Type B pancreatic cell (in vitro differentiated cells): ENCODE results near the gene CACNG1. TPM values are rescaled to one million over a fixed set of nuclear protein-coding genes. Genes with fewer than 3 reads are reported as not detected.

Source experiments
- DNase-seq: peaks from one replicate; pipeline ENCODE4 v3.0.0; 2021; ENCODE audit warnings: mixed read lengths; ENCODE audit not compliant: unreplicated experiment; ENCODE audit errors: extremely low spot score
- H3K27ac Mint-ChIP-seq: 2 replicates; pipeline ENCODE4 v1.8.0; 2021; ENCODE audit warnings: mild to moderate bottlenecking, mixed read lengths
- H3K27me3 Mint-ChIP-seq: 2 replicates; pipeline ENCODE4 v1.8.0; 2021; ENCODE audit warnings: mixed read lengths
- H3K36me3 Mint-ChIP-seq: 2 replicates; pipeline ENCODE4 v1.8.0; 2021; ENCODE audit warnings: mixed read lengths
- H3K4me1 Mint-ChIP-seq: one replicate; pipeline ENCODE4 v1.8.0; 2021; ENCODE audit warnings: mixed read lengths; ENCODE audit not compliant: unreplicated experiment
- H3K4me3 Mint-ChIP-seq: 2 replicates; pipeline ENCODE4 v1.8.0; 2021; ENCODE audit warnings: mild to moderate bottlenecking, mixed read lengths
- H3K9me3 Mint-ChIP-seq: 2 replicates; pipeline ENCODE4 v1.8.0; 2021; ENCODE audit warnings: mixed read lengths
- CTCF ChIP-seq: fragments of 200-600 bp; sonication (generic); conservative IDR thresholded peaks from 2 replicates; pipeline ENCODE4 v1.5.0; 2021; ENCODE audit warnings: antibody characterized with exemption, mild to moderate bottlenecking
- total RNA-seq: library from RNA; stranded (reverse); gene quantifications from 2 replicates; pipeline ENCODE4 v1.2.1, GENCODE V29; 2021; ENCODE audit warnings: low replicate concordance

CACNG1 gene
- total RNA-seq, 1 donor from 2014 or later: 0.24 TPM

DNA sequence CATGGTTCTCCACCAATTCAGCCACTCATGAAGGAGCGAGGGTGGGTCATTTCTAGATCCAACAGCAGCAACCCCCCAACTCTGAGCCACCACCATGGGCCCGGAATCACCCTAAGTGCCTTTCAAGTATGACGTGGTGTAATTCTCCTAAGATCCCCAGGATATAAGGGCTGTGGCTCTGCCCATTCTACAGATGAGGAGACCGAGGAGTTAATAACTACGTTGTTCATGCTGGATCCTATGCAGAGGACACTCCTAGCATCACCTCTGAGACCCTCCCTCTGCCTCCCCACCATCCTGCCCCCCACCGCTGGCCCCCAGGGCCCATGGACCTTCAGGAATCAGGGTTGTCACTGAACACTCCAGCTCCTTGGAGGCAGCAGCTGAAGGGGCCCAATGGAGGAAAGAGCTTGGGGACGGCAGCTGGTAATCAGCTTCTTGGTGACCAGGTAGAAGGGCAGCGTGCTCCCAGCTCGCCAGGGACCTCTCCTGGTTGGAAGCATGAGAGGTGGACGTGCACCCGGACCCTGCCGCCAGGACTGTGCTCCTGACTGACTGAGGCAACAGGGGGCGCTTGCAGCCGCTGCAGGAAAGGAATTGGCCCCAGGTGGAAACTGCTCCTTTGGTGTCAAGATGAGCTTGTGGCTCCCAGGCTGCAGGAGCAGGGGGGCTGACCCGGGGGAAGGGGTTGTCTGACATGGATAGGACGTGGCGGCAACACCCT lies 28.2 kb upstream of the CACNG1 start:
- Mint-ChIP-seq H3K4me3 (no peak overlapping the region), H3K27ac (no peak overlapping the region), H3K27me3 (no peaks in the 10 kb centered on the region), H3K9me3 (no peaks in the 10 kb centered on the region), H3K36me3 (no peaks in the 10 kb centered on the region), H3K4me1 (peaks cover 17% of the 10 kb centered on the region)
- DNase-seq: no peak
- TF ChIP-seq CTCF: no peak

DNA sequence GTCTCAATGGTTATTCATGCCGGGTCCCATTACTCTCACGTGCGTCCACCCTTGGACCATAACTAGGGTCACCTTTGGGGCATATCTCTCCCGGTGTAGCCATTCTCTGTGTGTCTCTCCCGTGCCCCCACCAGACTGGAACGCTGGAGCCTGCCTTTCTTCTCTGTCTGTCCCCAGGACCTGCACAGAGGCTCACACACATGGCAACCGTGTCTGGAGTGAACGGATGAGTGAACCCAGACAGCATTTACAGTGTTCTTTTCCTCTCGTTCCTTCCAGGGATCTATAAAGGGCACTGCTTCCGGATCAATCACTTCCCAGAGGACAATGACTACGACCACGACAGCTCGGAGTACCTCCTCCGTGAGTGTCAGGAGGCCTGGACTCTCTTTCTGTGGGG lies 26.4 kb upstream of the CACNG1 start:
- Mint-ChIP-seq H3K9me3 (no peaks in the 10 kb centered on the region), H3K4me1 (peaks cover 17% of the 10 kb centered on the region), H3K27me3 (no peaks in the 10 kb centered on the region), H3K27ac (no peak overlapping the region), H3K4me3 (no peak overlapping the region), H3K36me3 (no peaks in the 10 kb centered on the region)
- DNase-seq: no peak
- TF ChIP-seq CTCF: no peak

DNA sequence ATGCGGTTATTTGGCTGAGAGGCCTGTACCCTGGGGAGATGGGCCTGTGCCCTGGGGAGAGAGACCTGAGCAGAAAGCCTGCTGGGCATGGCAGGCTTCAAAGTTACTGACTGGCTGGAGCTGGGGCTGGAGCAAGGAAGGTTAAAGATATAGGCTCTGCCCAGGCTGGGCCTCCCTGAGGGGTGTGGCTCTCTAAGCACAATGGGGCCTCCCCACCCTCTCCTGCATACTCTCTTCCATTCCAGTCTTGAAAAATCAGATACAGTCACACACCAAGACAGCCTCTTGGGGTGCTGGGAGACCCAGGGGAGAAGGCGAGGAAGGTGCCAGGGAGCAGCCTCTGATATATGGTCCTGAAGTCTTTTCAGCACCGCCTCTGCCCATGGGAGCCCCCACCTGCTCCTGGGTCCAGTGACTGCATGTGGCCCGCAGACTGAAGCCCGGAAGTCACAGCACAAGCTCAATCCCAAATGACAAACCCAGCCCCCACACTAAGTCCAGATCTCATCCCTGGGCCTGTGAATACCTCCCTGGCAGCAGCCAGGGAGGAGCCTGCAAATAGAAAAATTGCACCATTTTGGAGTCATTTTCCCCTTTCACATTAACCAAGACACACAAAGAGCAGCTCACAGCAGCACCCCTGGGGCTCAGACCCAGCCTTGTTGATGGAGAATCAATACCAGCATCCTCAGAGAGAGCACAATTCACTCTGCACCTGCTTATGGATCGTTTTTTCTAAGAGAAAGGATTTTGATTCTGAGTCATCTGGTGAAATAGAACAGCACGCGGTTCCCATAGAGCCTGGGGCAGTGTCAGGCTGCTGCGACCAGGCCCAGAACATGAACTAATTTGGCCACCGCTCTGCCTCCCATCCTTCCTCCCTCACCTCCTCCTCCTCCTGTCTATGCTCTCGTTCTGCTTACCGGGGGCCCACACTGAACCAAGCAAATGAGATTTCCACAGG lies 25.6 kb upstream of the CACNG1 start:
- Mint-ChIP-seq H3K4me1 (peaks cover 17% of the 10 kb centered on the region), H3K9me3 (no peaks in the 10 kb centered on the region), H3K27ac (no peak overlapping the region), H3K36me3 (no peaks in the 10 kb centered on the region), H3K4me3 (no peak overlapping the region), H3K27me3 (no peaks in the 10 kb centered on the region)
- DNase-seq: no peak
- TF ChIP-seq CTCF: no peak

- DNase-seq: no peak
- Mint-ChIP-seq H3K27me3 (no peaks in the 10 kb centered on the region), H3K9me3 (no peaks in the 10 kb centered on the region), H3K27ac (no peak overlapping the region), H3K4me3 (no peak overlapping the region), H3K36me3 (no peaks in the 10 kb centered on the region), H3K4me1 (peaks cover 17% of the 10 kb centered on the region)
- no peak for TF ChIP-seq CTCF
These were observed 24.5 kb upstream of the CACNG1 start for GRCh38 chr17:67019809-67020208.

DNA sequence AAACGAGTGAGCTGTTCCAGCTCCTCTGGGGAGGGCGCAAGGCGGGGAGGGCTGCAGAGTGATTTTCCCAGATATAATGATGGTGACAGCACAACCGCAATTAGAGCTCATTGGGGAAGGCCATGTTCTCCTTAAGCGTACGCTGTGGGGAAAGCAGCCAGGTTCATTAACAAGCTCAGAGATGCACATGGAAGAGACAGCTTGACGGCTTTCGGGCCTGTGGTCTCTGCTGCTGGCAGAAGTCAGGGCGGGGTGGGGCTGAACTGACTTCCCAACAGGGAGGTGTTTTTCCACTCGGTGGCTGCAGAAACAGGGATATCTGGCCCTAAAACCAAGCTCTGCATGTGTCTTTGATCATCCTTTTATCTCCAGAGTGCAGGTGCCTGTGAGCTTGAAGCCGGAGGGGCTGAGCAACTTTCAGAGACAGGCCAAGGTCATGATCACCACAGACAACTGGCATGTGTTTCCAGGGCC lies 24.0 kb upstream of the CACNG1 start:
- H3K36me3 Mint-ChIP-seq: no peaks in the 10 kb centered on the region
- H3K4me3 Mint-ChIP-seq: no peak overlapping the region
- H3K4me1 Mint-ChIP-seq: peaks cover 17% of the 10 kb centered on the region
- H3K9me3 Mint-ChIP-seq: no peaks in the 10 kb centered on the region
- TF ChIP-seq CTCF: no peak
- no peaks in the 10 kb centered on the region for H3K27me3 Mint-ChIP-seq
- H3K27ac Mint-ChIP-seq: no peak overlapping the region
- no peak for DNase-seq
